GM12878 (cell line): ENCODE data around the gene NR2C2AP. TPM values are rescaled to one million over a fixed set of nuclear protein-coding genes. Genes with fewer than 3 reads are reported as not detected.

Experiments
- ATAC-seq: fragments of 200-7000 bp; cut with Tn5 transposase; 3 replicates; pipeline ENCODE4 v1.9.1; 2020; ENCODE audit warnings: mild to moderate bottlenecking, moderate library complexity
- BruUV-seq: library from RNA; stranded (reverse); fragments of 400-500 nt; replicated peaks from 2 replicates; lab custom pipeline; 2021; lab: Mats Ljungman, UMichigan
- CTCF ChIA-PET: fragments of 300-600 bp; sonication (Branson Sonifier 250); formaldehyde crosslinking; extraction: SDS; loops from one replicate; lab custom pipeline; 2021; ENCODE audit warnings: inconsistent platforms; lab: Yijun Ruan, JAX
- POLR2A ChIA-PET: fragments of 350-600 bp; formaldehyde crosslinking; extraction: SDS; loops from one replicate; lab custom pipeline; 2021; ENCODE audit warnings: inconsistent platforms; lab: Charles Lee
- RAD21 ChIA-PET: fragments of 300-600 bp; sonication (Branson Sonifier 250); formaldehyde crosslinking; loops from one replicate; lab custom pipeline; 2023; ENCODE audit warnings: antibody characterized with exemption; ENCODE audit not compliant: unreplicated experiment; lab: Charles Lee
- SMC1A ChIA-PET: fragments of 300-600 bp; sonication (Branson Sonifier 250); formaldehyde crosslinking; loops from one replicate; lab custom pipeline; 2023; ENCODE audit not compliant: unreplicated experiment, uncharacterized antibody; lab: Charles Lee
- DNase-seq: peaks from one replicate; pipeline ENCODE4 v3.0.0-alpha.2; 2011; ENCODE audit warnings: low read depth, low spot score
- FAIRE-seq: peaks from 3 replicates; lab custom pipeline; 2011; peaks lifted over from hg19 to GRCh38; lab: Jason Lieb, UNC
- H2AFZ ChIP-seq: 2 replicates; pipeline ENCODE4 v1.6.0; 2011; ENCODE audit warnings: low read depth, low read length, control low read depth; ENCODE audit not compliant: control insufficient read depth
- H3K27ac ChIP-seq: 2 replicates; pipeline ENCODE4 v1.5.1; 2011; ENCODE audit warnings: control low read depth; ENCODE audit not compliant: control insufficient read depth, insufficient read depth
- H3K27me3 ChIP-seq, 2 experiments: replicated peaks in 1 of 2; 2 replicates each; pipeline versions ENCODE4 v1.6.0 to v1.6.1; 2011; ENCODE audit warnings: low read length in 1 of 2; ENCODE audit not compliant: control insufficient read depth in 2 of 2, insufficient read depth in 2 of 2
- H3K36me3 ChIP-seq, 2 experiments: 2 replicates each; pipeline ENCODE4 v1.5.1; 2011; ENCODE audit warnings: low read length in 1 of 2; ENCODE audit not compliant: control insufficient read depth in 2 of 2, insufficient read depth in 2 of 2
- H3K4me1 ChIP-seq: 2 replicates; pipeline ENCODE4 v1.6.1; 2011; ENCODE audit warnings: mild to moderate bottlenecking, low read length, moderate library complexity, mixed read lengths; ENCODE audit not compliant: control insufficient read depth, insufficient read depth
- H3K4me2 ChIP-seq: 2 replicates; pipeline ENCODE4 v1.6.0; 2011; ENCODE audit warnings: control low read depth; ENCODE audit not compliant: control insufficient read depth, insufficient read depth
- H3K4me3 ChIP-seq: fragments of 200-600 bp; sonication (generic); 2 replicates; pipeline ENCODE4 v1.5.1; 2016
- H3K79me2 ChIP-seq: 2 replicates; pipeline ENCODE4 v1.6.0; 2011; ENCODE audit warnings: low read length; ENCODE audit not compliant: control insufficient read depth, insufficient read depth
- H3K9ac ChIP-seq: 2 replicates; pipeline ENCODE4 v1.8.0; 2011; ENCODE audit warnings: low read length, control low read depth, mixed read lengths; ENCODE audit not compliant: control insufficient read depth, insufficient read depth
- H3K9me3 ChIP-seq: replicated peaks from 3 replicates; pipeline ENCODE4 v1.5.1; 2011; ENCODE audit warnings: mild to moderate bottlenecking, low read length; ENCODE audit not compliant: control insufficient read depth, insufficient read depth
- H4K20me1 ChIP-seq: 2 replicates; pipeline ENCODE4 v1.6.0; 2011; ENCODE audit not compliant: control insufficient read depth, insufficient read depth
- BACH1 ChIP-seq: fragments of 450-650 bp; IDR thresholded peaks from 2 replicates; pipeline ENCODE4 v1.6.1; 2017; ENCODE audit warnings: mild to moderate bottlenecking, borderline replicate concordance
- EP300 ChIP-seq, 2 experiments: fragments of 150-350 bp in 1 of 2; IDR thresholded peaks; 2 replicates each; pipeline ENCODE4 v1.6.1; 2011 to 2012; ENCODE audit warnings: low read depth in 2 of 2, low read length in 2 of 2, borderline replicate concordance in 1 of 2, improper control_type of control experiment in 1 of 2, inconsistent platforms in 1 of 2; ENCODE audit not compliant: control insufficient read depth in 1 of 2
- FOXK2 ChIP-seq: fragments of 450-650 bp; IDR thresholded peaks from 2 replicates; pipeline ENCODE4 v1.6.1; 2017; ENCODE audit warnings: mild to moderate bottlenecking, moderate library complexity
- HDAC2 ChIP-seq: fragments of 200-600 bp; sonication (generic); IDR thresholded peaks from 2 replicates; pipeline ENCODE4 v1.6.1; 2017
- MXI1 ChIP-seq: fragments of 150-350 bp; IDR thresholded peaks from 2 replicates; pipeline ENCODE4 v1.6.1; 2011; ENCODE audit warnings: low read depth, mild to moderate bottlenecking, inconsistent platforms, low read length, improper control_type of control experiment
- POLR2A ChIP-seq: IDR thresholded peaks from 2 replicates; pipeline ENCODE4 v1.6.1; 2011; ENCODE audit warnings: low read depth, mild to moderate bottlenecking, low read length
- SRF ChIP-seq, 2 experiments: IDR thresholded peaks; 2 replicates each; pipeline ENCODE4 v1.6.1; 2011; ENCODE audit warnings: low read depth in 2 of 2, low read length in 2 of 2, mild to moderate bottlenecking in 1 of 2, moderate library complexity in 1 of 2
- SUZ12 ChIP-seq: fragments of 200-600 bp; sonication (generic); IDR thresholded peaks from one replicate; pipeline ENCODE4 v1.6.1; 2018; ENCODE audit warnings: antibody characterized with exemption, mild to moderate bottlenecking; ENCODE audit not compliant: unreplicated experiment
- TBL1XR1 ChIP-seq: IDR thresholded peaks from 2 replicates; pipeline ENCODE4 v1.6.1; 2012; ENCODE audit warnings: low read depth, low read length, improper control_type of control experiment
- ZNF207 ChIP-seq: fragments of 450-650 bp; IDR thresholded peaks from 2 replicates; pipeline ENCODE4 v1.6.1; 2014; ENCODE audit warnings: antibody characterized with exemption, mild to moderate bottlenecking, borderline replicate concordance
- WGBS: methylation state at CpG from one replicate; pipeline ENCODE4 v1.1.6; 2016; ENCODE audit warnings: low lambda C conversion rate; ENCODE audit not compliant: insufficient replicate concordance, insufficient coverage; ENCODE audit errors: missing lambda C conversion rate; 5-methylcytosine and 5-hydroxymethylcytosine counted together
- in situ Hi-C: fragments of 300-500 bp; cut with MboI; formaldehyde crosslinking; loops from 9 replicates; pipeline ENCODE4 v1.14.3; 2018; ENCODE audit warnings: mixed read lengths
- intact Hi-C: fragments of 100-400 bp; cut with micrococcal nuclease; formaldehyde crosslinking; loops from one replicate; pipeline ENCODE4 v1.14.2; 2022; ENCODE audit not compliant: unreplicated experiment
- polyA plus RNA-seq, 11 experiments: library from polyadenylated mRNA; depleted of rRNA in 4 of 11; unstranded in 6 of 11; stranded (reverse) in 5 of 11; fragments of >200 nt; fragmentation: Nextera tagmentation in 4 of 11; fragmentation: Illumina TruSeq in 1 of 11; extraction: Ambion mirVana in 4 of 11; extraction: Trizol in 1 of 11; gene quantifications; 1 replicate in 1 of 11; 2 replicates in 10 of 11; pipeline versions ENCODE4 v1.2.1 to v1.2.3, GENCODE V29; 2011 to 2016; ENCODE audit warnings: inconsistent platforms in 2 of 11, missing spikeins in 2 of 11, low read depth in 1 of 11
- total RNA-seq, 4 experiments: library from RNA; depleted of rRNA in 3 of 4; stranded (reverse); fragments of >200 nt in 3 of 4; fragmentation: Illumina TruSeq in 1 of 4; extraction: Trizol in 1 of 4; gene quantifications; 2 replicates each; pipeline versions ENCODE4 v1.2.1 to v1.2.3, GENCODE V29; 2013 to 2021
- TF ChIP-seq, protein P1 (sequence below): IDR thresholded peaks from 2 replicates; pipeline ENCODE4 v1.6.1; 2011; ENCODE audit warnings: mild to moderate bottlenecking, low read depth, low read length, moderate library complexity; ENCODE audit not compliant: insufficient replicate concordance
- TF ChIP-seq, protein P2 (sequence below): fragments of 450-650 bp; IDR thresholded peaks from 2 replicates; pipeline ENCODE4 v1.6.1; 2016; ENCODE audit warnings: mild to moderate bottlenecking, moderate library complexity, borderline replicate concordance

The NR2C2AP gene
- total and polyA plus RNA-seq, 10 of the 15 experiments (the other 5 are each of a cell fraction or from before 2014, with no cell fraction given), result 21.5 to 44.8 (median 28.1) TPM

- FAIRE-seq (no peak), DNase-seq (no peak), ATAC-seq (no peak)
- CTCF ChIA-PET, result interaction anchor here (0.6 to 1.1 kb wide), 3 partner anchors 9 to 137 kb away, joined by 3 read pairs; no protein-coding TSS in a partner anchor
- Histone ChIP-seq H4K20me1 (no peaks in the 10 kb centered on the region), H3K27me3 (no peaks in the 10 kb centered on the region; a peak in 1 of 4 replicates), H3K27ac (no peak overlapping the region), H3K79me2 (no peaks in the 10 kb centered on the region), H3K9me3 (peaks cover 11% of the 10 kb centered on the region; the same call in 2 of the 3 replicates), H2AFZ (no peak overlapping the region), H3K9ac (no peak overlapping the region), H3K4me3 (no peak overlapping the region), H3K4me1 (no peaks in the 10 kb centered on the region), H3K4me2 (no peak overlapping the region), H3K36me3 (no peaks in the 10 kb centered on the region)
- intact Hi-C loops (no loop called here), in situ Hi-C loops (no loop called here)
- SMC1A ChIA-PET, result interaction anchor here (1.0 kb wide), 1 partner anchor 61 kb away, joined by 3 read pairs; no protein-coding TSS in a partner anchor
- BruUV-seq, result no TSS peak
- POLR2A ChIA-PET, result interaction anchor here (0.6 to 0.8 kb wide), 2 partner anchors 25 to 551 kb away, joined by 3 read pairs; no protein-coding TSS in a partner anchor
- TF ChIP-seq HDAC2 (no peak), FOXK2 (no peak), ZNF207 (no peak), SRF (IDR thresholded peaks at IDR 0.05; ENCODE audit: low read depth in 2 of 2, low read length in 2 of 2) (no peak), POLR2A (no peak), EP300 (IDR thresholded peaks at IDR 0.05; ENCODE audit: borderline replicate concordance in 1 of 2, control insufficient read depth in 1 of 2, low read depth in 2 of 2, low read length in 2 of 2) (no peak), TBL1XR1 (no peak), BACH1 (no peak), MXI1 (no peak), SUZ12 (no peak)
- TF ChIP-seq, protein P1, sequence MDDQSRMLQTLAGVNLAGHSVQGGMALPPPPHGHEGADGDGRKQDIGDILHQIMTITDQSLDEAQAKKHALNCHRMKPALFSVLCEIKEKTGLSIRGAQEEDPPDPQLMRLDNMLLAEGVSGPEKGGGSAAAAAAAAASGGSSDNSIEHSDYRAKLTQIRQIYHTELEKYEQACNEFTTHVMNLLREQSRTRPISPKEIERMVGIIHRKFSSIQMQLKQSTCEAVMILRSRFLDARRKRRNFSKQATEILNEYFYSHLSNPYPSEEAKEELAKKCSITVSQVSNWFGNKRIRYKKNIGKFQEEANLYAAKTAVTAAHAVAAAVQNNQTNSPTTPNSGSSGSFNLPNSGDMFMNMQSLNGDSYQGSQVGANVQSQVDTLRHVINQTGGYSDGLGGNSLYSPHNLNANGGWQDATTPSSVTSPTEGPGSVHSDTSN, result no peak
- TF ChIP-seq, protein P2, sequence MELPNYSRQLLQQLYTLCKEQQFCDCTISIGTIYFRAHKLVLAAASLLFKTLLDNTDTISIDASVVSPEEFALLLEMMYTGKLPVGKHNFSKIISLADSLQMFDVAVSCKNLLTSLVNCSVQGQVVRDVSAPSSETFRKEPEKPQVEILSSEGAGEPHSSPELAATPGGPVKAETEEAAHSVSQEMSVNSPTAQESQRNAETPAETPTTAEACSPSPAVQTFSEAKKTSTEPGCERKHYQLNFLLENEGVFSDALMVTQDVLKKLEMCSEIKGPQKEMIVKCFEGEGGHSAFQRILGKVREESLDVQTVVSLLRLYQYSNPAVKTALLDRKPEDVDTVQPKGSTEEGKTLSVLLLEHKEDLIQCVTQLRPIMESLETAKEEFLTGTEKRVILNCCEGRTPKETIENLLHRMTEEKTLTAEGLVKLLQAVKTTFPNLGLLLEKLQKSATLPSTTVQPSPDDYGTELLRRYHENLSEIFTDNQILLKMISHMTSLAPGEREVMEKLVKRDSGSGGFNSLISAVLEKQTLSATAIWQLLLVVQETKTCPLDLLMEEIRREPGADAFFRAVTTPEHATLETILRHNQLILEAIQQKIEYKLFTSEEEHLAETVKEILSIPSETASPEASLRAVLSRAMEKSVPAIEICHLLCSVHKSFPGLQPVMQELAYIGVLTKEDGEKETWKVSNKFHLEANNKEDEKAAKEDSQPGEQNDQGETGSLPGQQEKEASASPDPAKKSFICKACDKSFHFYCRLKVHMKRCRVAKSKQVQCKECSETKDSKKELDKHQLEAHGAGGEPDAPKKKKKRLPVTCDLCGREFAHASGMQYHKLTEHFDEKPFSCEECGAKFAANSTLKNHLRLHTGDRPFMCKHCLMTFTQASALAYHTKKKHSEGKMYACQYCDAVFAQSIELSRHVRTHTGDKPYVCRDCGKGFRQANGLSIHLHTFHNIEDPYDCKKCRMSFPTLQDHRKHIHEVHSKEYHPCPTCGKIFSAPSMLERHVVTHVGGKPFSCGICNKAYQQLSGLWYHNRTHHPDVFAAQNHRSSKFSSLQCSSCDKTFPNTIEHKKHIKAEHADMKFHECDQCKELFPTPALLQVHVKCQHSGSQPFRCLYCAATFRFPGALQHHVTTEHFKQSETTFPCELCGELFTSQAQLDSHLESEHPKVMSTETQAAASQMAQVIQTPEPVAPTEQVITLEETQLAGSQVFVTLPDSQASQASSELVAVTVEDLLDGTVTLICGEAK, result no peak
- WGBS, result 42% methylated on average over 2 of the region's 2 CpGs
- RAD21 ChIA-PET, result no interaction called here
Observed at GRCh38 chr19:19234220-19234816, 31.1 kb upstream of the NR2C2AP start.
